ENCODE data around the gene ITGA5. TPM values are rescaled to one million over a fixed set of nuclear protein-coding genes. Genes with fewer than 3 reads are reported as not detected.

Gene ITGA5
- total and polyA plus RNA-seq, 2 experiments from 2014 or later = 7.3 to 23.7 TPM

DNA sequence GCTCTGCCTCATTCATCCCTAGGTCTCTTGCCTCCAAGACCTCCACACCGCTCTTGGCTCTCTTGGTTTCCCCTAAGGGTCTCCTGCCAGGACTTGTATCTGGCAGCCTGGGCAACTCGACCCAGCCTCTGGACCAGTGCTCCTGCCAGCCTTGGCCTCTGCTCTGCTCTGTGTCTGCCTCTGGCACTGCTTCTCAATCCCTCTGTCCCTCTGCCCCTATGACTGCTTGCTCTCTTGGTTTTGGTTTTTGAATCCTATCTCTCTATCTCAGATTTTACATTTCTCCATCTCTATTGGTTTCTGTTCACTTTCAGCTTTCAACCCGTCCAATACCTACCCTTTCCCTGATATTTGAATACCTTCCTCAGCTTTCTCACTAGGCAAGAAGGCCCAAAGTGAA is 6.3 kb downstream of the ITGA5 start (continued):
- TF ChIP-seq, protein P1, sequence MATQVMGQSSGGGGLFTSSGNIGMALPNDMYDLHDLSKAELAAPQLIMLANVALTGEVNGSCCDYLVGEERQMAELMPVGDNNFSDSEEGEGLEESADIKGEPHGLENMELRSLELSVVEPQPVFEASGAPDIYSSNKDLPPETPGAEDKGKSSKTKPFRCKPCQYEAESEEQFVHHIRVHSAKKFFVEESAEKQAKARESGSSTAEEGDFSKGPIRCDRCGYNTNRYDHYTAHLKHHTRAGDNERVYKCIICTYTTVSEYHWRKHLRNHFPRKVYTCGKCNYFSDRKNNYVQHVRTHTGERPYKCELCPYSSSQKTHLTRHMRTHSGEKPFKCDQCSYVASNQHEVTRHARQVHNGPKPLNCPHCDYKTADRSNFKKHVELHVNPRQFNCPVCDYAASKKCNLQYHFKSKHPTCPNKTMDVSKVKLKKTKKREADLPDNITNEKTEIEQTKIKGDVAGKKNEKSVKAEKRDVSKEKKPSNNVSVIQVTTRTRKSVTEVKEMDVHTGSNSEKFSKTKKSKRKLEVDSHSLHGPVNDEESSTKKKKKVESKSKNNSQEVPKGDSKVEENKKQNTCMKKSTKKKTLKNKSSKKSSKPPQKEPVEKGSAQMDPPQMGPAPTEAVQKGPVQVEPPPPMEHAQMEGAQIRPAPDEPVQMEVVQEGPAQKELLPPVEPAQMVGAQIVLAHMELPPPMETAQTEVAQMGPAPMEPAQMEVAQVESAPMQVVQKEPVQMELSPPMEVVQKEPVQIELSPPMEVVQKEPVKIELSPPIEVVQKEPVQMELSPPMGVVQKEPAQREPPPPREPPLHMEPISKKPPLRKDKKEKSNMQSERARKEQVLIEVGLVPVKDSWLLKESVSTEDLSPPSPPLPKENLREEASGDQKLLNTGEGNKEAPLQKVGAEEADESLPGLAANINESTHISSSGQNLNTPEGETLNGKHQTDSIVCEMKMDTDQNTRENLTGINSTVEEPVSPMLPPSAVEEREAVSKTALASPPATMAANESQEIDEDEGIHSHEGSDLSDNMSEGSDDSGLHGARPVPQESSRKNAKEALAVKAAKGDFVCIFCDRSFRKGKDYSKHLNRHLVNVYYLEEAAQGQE (IDR thresholded peaks at IDR 0.05; ENCODE audit: unreplicated experiment) = no peak
- no peak for TF ChIP-seq EZH2phosphoT487 (IDR thresholded peaks at IDR 0.05; ENCODE audit: unreplicated experiment)
- TF ChIP-seq, protein P2, sequence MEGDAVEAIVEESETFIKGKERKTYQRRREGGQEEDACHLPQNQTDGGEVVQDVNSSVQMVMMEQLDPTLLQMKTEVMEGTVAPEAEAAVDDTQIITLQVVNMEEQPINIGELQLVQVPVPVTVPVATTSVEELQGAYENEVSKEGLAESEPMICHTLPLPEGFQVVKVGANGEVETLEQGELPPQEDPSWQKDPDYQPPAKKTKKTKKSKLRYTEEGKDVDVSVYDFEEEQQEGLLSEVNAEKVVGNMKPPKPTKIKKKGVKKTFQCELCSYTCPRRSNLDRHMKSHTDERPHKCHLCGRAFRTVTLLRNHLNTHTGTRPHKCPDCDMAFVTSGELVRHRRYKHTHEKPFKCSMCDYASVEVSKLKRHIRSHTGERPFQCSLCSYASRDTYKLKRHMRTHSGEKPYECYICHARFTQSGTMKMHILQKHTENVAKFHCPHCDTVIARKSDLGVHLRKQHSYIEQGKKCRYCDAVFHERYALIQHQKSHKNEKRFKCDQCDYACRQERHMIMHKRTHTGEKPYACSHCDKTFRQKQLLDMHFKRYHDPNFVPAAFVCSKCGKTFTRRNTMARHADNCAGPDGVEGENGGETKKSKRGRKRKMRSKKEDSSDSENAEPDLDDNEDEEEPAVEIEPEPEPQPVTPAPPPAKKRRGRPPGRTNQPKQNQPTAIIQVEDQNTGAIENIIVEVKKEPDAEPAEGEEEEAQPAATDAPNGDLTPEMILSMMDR (conservative IDR thresholded peaks at IDR 0.05; ENCODE audit: low read depth in 2 of 2) = no peak
- TF ChIP-seq POLR2AphosphoS5 (IDR thresholded peaks at IDR 0.05; ENCODE audit: low read depth) = no peak
- TF ChIP-seq ZNF114 (CRISPR knock-in tag; IDR thresholded peaks at IDR 0.05) = no peak

DNA sequence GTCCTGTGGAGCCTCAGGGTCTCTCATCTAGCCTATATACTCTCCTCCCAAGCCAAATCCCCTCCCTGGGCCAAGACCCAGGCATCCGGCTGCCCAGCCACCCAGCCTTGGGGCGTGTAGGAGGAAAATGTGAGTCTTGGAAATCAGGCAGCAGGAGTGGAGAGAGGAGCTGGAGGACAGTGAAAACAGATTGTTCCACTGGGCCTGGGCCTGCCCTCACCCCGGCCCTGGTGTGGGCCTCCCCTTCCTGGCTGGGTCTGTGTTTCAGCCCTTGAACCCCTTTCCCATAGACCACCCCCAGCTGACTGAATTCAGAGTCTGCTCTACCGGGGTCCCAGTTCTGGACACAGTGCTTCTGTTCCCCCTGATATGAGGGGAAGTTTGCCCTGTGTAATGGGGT is 6.7 kb downstream of the ITGA5 start:
- Mint-ChIP-seq H3K27me3 (ENCODE audit: insufficient read depth, low read depth, poor library complexity) (peaks cover 11% of the 10 kb centered on the region), H3K36me3 (ENCODE audit: low read depth) (peaks cover 16% of the 10 kb centered on the region; the same call in 2 of the 3 replicates), H3K4me3 (no peak overlapping the region), H3K4me1 (peaks cover 22% of the 10 kb centered on the region), H3K9me3 (peaks cover 3% of the 10 kb centered on the region; the same call in 1 of the 3 replicates), H3K27ac (no peak overlapping the region)
- Histone ChIP-seq H3K36me3 (ENCODE audit: insufficient read depth) (no peaks in the 10 kb centered on the region; the same call in 1 of the 2 replicates), H2AFZ (no peak overlapping the region), H3K4me1 (ENCODE audit: insufficient read depth) (peaks cover 4% of the 10 kb centered on the region; the same call in 1 of the 2 replicates), H4K20me1 (replicated peaks; ENCODE audit: insufficient read depth) (peaks cover 4% of the 10 kb centered on the region), H3K4me3 (no peak overlapping the region), H3K27ac (ENCODE audit: low read depth) (no peak overlapping the region), H3K27me3 (ENCODE audit: insufficient read depth) (peaks cover 5% of the 10 kb centered on the region; the same call in 1 of the 2 replicates), H3K4me2 (no peak overlapping the region), H3F3A (replicated peaks; ENCODE audit: low read depth) (no peaks in the 10 kb centered on the region), H3K9me2 (ENCODE audit: insufficient read depth) (no peaks in the 10 kb centered on the region), H3K79me2 (replicated peaks; ENCODE audit: insufficient read depth) (peaks cover 11% of the 10 kb centered on the region)
- no peak for DNase-seq (ENCODE audit: low spot score)
- TF ChIP-seq NANOG (IDR thresholded peaks at IDR 0.05; ENCODE audit: borderline replicate concordance) (no peak), EZH2 (IDR thresholded peaks at IDR 0.05; ENCODE audit: low read depth, unreplicated experiment) (no peak), JUNB (IDR thresholded peaks at IDR 0.05; ENCODE audit: unreplicated experiment) (no peak), CREB1 (CRISPR knock-in tag; IDR thresholded peaks at IDR 0.05; ENCODE audit: low read depth) (no peak), ZNF331 (CRISPR knock-in tag; IDR thresholded peaks at IDR 0.05; ENCODE audit: low read depth) (no peak)
- TF ChIP-seq, protein P3, sequence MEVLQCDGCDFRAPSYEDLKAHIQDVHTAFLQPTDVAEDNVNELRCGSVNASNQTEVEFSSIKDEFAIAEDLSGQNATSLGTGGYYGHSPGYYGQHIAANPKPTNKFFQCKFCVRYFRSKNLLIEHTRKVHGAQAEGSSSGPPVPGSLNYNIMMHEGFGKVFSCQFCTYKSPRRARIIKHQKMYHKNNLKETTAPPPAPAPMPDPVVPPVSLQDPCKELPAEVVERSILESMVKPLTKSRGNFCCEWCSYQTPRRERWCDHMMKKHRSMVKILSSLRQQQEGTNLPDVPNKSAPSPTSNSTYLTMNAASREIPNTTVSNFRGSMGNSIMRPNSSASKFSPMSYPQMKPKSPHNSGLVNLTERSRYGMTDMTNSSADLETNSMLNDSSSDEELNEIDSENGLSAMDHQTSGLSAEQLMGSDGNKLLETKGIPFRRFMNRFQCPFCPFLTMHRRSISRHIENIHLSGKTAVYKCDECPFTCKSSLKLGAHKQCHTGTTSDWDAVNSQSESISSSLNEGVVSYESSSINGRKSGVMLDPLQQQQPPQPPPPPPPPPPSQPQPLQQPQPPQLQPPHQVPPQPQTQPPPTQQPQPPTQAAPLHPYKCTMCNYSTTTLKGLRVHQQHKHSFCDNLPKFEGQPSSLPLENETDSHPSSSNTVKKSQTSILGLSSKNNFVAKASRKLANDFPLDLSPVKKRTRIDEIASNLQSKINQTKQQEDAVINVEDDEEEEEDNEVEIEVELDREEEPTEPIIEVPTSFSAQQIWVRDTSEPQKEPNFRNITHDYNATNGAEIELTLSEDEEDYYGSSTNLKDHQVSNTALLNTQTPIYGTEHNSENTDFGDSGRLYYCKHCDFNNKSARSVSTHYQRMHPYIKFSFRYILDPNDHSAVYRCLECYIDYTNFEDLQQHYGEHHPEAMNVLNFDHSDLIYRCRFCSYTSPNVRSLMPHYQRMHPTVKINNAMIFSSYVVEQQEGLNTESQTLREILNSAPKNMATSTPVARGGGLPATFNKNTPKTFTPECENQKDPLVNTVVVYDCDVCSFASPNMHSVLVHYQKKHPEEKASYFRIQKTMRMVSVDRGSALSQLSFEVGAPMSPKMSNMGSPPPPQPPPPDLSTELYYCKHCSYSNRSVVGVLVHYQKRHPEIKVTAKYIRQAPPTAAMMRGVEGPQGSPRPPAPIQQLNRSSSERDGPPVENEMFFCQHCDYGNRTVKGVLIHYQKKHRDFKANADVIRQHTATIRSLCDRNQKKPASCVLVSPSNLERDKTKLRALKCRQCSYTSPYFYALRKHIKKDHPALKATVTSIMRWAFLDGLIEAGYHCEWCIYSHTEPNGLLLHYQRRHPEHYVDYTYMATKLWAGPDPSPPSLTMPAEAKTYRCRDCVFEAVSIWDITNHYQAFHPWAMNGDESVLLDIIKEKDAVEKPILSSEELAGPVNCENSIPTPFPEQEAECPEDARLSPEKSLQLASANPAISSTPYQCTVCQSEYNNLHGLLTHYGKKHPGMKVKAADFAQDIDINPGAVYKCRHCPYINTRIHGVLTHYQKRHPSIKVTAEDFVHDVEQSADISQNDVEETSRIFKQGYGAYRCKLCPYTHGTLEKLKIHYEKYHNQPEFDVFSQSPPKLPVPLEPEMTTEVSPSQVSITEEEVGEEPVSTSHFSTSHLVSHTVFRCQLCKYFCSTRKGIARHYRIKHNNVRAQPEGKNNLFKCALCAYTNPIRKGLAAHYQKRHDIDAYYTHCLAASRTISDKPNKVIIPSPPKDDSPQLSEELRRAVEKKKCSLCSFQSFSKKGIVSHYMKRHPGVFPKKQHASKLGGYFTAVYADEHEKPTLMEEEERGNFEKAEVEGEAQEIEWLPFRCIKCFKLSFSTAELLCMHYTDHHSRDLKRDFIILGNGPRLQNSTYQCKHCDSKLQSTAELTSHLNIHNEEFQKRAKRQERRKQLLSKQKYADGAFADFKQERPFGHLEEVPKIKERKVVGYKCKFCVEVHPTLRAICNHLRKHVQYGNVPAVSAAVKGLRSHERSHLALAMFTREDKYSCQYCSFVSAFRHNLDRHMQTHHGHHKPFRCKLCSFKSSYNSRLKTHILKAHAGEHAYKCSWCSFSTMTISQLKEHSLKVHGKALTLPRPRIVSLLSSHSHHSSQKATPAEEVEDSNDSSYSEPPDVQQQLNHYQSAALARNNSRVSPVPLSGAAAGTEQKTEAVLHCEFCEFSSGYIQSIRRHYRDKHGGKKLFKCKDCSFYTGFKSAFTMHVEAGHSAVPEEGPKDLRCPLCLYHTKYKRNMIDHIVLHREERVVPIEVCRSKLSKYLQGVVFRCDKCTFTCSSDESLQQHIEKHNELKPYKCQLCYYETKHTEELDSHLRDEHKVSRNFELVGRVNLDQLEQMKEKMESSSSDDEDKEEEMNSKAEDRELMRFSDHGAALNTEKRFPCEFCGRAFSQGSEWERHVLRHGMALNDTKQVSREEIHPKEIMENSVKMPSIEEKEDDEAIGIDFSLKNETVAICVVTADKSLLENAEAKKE (CRISPR knock-in tag; IDR thresholded peaks at IDR 0.05) = no peak
- ATAC-seq = no peak
